Brain microvascular endothelial cell (primary cell): Measurements from ENCODE around the gene SLC10A7.
A peak's percentile ranks its signal among the peaks of the same experiment; 100 is the strongest.

Experiments
- DNase-seq: peaks from one replicate; pipeline ENCODE4 v3.0.0-alpha.2; 2020
- H3K27ac ChIP-seq: fragments of 250-450 bp; sonication (Bioruptor Pico); 2 replicates; pipeline ENCODE4 v1.5.1; 2020; ENCODE audit warnings: mild to moderate bottlenecking, moderate library complexity
- H3K27me3 ChIP-seq: fragments of 250-450 bp; sonication (Bioruptor Pico); replicated peaks from 2 replicates; pipeline ENCODE4 v1.5.1; 2020; ENCODE audit warnings: mild to moderate bottlenecking
- H3K36me3 ChIP-seq: fragments of 250-450 bp; sonication (Bioruptor Pico); replicated peaks from 2 replicates; pipeline ENCODE4 v1.5.1; 2020; ENCODE audit warnings: mild to moderate bottlenecking
- H3K4me3 ChIP-seq: 2 replicates; pipeline ENCODE4 v1.5.1; 2011; ENCODE audit warnings: low read depth, mild to moderate bottlenecking, control low read depth, low read length, moderate library complexity
- CTCF ChIP-seq: IDR thresholded peaks from 2 replicates; pipeline ENCODE4 v1.5.1; 2011; ENCODE audit warnings: low read depth, mild to moderate bottlenecking, moderate library complexity, low read length, control low read depth, inconsistent platforms; ENCODE audit errors: missing control alignments
- in situ Hi-C: cut with HindIII; loops from 2 replicates; pipeline ENCODE4 v1.10.0; 2017; ENCODE audit warnings: low sequenced_read_pairs, low pct_ligation_motif_present

The SLC10A7 gene

GRCh38 chr4:146481246-146481645, 40.5 kb downstream of the SLC10A7 start:
- no peak for TF ChIP-seq CTCF
- no peak for DNase-seq
- H3K4me3 ChIP-seq = no peak overlapping the region
- H3K27me3 ChIP-seq = no peaks in the 10 kb centered on the region
- in situ Hi-C loops = no loop called here
- no peak overlapping the region for H3K27ac ChIP-seq
- no peaks in the 10 kb centered on the region for H3K36me3 ChIP-seq

GRCh38 chr4:146478009-146478408, 43.7 kb downstream of the SLC10A7 start:
- no peak for TF ChIP-seq CTCF
- Histone ChIP-seq H3K36me3 (no peaks in the 10 kb centered on the region), H3K27me3 (no peaks in the 10 kb centered on the region), H3K27ac (no peak overlapping the region), H3K4me3 (no peak overlapping the region)
- in situ Hi-C loops = no loop called here
- no peak for DNase-seq

- H3K4me3 ChIP-seq = no peak overlapping the region
- DNase-seq = no peak
- in situ Hi-C loops = no loop called here
- no peaks in the 10 kb centered on the region for H3K27me3 ChIP-seq
- no peak overlapping the region for H3K27ac ChIP-seq
- H3K36me3 ChIP-seq = no peaks in the 10 kb centered on the region
- TF ChIP-seq CTCF = no peak
Measured at GRCh38 chr4:146477054-146477453, 44.7 kb downstream of the SLC10A7 start.

GRCh38 chr4:146472404-146472803, 49.3 kb downstream of the SLC10A7 start:
- in situ Hi-C loops = no loop called here
- Histone ChIP-seq H3K27me3 (no peaks in the 10 kb centered on the region), H3K36me3 (no peaks in the 10 kb centered on the region), H3K27ac (no peak overlapping the region), H3K4me3 (no peak overlapping the region)
- TF ChIP-seq CTCF = no peak
- no peak for DNase-seq

GRCh38 chr4:146470604-146471003, 51.1 kb downstream of the SLC10A7 start:
- TF ChIP-seq CTCF = no peak
- Histone ChIP-seq H3K36me3 (no peaks in the 10 kb centered on the region), H3K27me3 (no peaks in the 10 kb centered on the region), H3K4me3 (no peak overlapping the region), H3K27ac (no peak overlapping the region)
- peak; percentile 25 for DNase-seq
- in situ Hi-C loops = no loop called here

- Histone ChIP-seq H3K27ac (no peak overlapping the region), H3K4me3 (no peak overlapping the region), H3K27me3 (no peaks in the 10 kb centered on the region), H3K36me3 (no peaks in the 10 kb centered on the region)
- in situ Hi-C loops = no loop called here
- no peak for DNase-seq
- no peak for TF ChIP-seq CTCF
Measured at GRCh38 chr4:146469022-146469421, 52.7 kb downstream of the SLC10A7 start.
